ENCODE results near the gene ARAP3. TPM values are rescaled to one million over a fixed set of nuclear protein-coding genes. Genes with fewer than 3 reads are reported as not detected.
A peak's percentile ranks its signal among the peaks of the same experiment; 100 is the strongest.

Gene ARAP3
- total and polyA plus RNA-seq, 2 donors (not counting 1 experiment from before 2014, with no cell fraction given) = 0.34 to 3.7 TPM

- ChIA-PET POLR2A (no interaction called here), CTCF (interaction anchor here (0.7 to 28.1 kb wide), 6 partner anchors 8 to 51 kb away, joined by 3 to 760 read pairs (median 6); partner anchors contain the start of gene DIAPH1)
- no peak overlapping the region for H3K27ac Mint-ChIP-seq
- Histone ChIP-seq H2AFZ (ENCODE audit: insufficient read depth, low read depth, low read length, poor library complexity, severe bottlenecking) (no peak overlapping the region), H4K20me1 (ENCODE audit: control insufficient read depth, insufficient read depth, low read length, poor library complexity, severe bottlenecking) (peaks cover 6% of the 10 kb centered on the region), H3K4me2 (replicated peaks; ENCODE audit: low read depth, low read length, poor library complexity, severe bottlenecking) (no peak overlapping the region), H3K27me3 (replicated peaks in 1 of 4; ENCODE audit: control extremely low read depth in 1 of 4, control insufficient read depth in 3 of 4, insufficient read depth in 4 of 4, low read length in 3 of 4) (no peaks in the 10 kb centered on the region), H3K9me3 (ENCODE audit: control extremely low read depth in 1 of 3, control insufficient read depth in 2 of 3, insufficient read depth in 1 of 3, low read length in 2 of 3) (no peaks in the 10 kb centered on the region), H3K4me3 (ENCODE audit: control extremely low read depth in 1 of 5, extremely low read depth in 1 of 5, insufficient read depth in 1 of 5, low read depth in 2 of 5, low read length in 4 of 5) (no peak overlapping the region), H3K79me2 (ENCODE audit: control insufficient read depth, insufficient read depth, low read length) (peaks cover 89% of the 10 kb centered on the region), H3K27ac (ENCODE audit: low read length in 2 of 2) (peak overlapping the region in 1 of 2 donors; percentile 84), H3K36me3 (replicated peaks in 1 of 2; ENCODE audit: control extremely low read depth in 1 of 2, control insufficient read depth in 1 of 2, extremely low read depth in 1 of 2, insufficient read depth in 2 of 2, low read length in 1 of 2) (peaks cover 0 to 2% of the 10 kb centered on the region in 2 experiments), H3K4me1 (ENCODE audit: control insufficient read depth in 2 of 2, insufficient read depth in 2 of 2, low read length in 2 of 2) (peaks cover 43 to 70% of the 10 kb centered on the region in 2 donors), H3K9ac (ENCODE audit: low read length) (no peak overlapping the region)
- no peak overlapping the region for H3K4me3 Mint-ChIP-seq
- peaks cover 71% of the 10 kb centered on the region for H3K4me1 Mint-ChIP-seq
- ATAC-seq (ENCODE audit: low read depth) (no peak), DNase-seq (no peak)
- no peaks in the 10 kb centered on the region for H3K27me3 Mint-ChIP-seq
- WGBS (ENCODE audit: insufficient coverage) = no CpG with 5 or more reads among the region's 3 CpGs
- intact Hi-C loops (cut with micrococcal nuclease) = no loop called here
- TF ChIP-seq CTCF (IDR thresholded peaks at IDR 0.05) (no peak), EZH2 (IDR thresholded peaks at IDR 0.05; ENCODE audit: borderline replicate concordance, insufficient read depth, low read depth, low read length, poor library complexity, severe bottlenecking) (no peak)
- no peaks in the 10 kb centered on the region for H3K9me3 Mint-ChIP-seq (ENCODE audit: insufficient read depth)
These were observed 73.0 kb downstream of the ARAP3 start for GRCh38 chr5:141609044-141609443.

- Histone ChIP-seq H3K4me2 (replicated peaks; ENCODE audit: low read depth, low read length, poor library complexity, severe bottlenecking) (peak overlapping the region; percentile 1), H4K20me1 (ENCODE audit: control insufficient read depth, insufficient read depth, low read length, poor library complexity, severe bottlenecking) (peaks cover 6% of the 10 kb centered on the region), H2AFZ (ENCODE audit: insufficient read depth, low read depth, low read length, poor library complexity, severe bottlenecking) (no peak overlapping the region), H3K27ac (ENCODE audit: low read length in 2 of 2) (peak overlapping the region; percentile 33 to 84), H3K9me3 (ENCODE audit: control extremely low read depth in 1 of 3, control insufficient read depth in 2 of 3, insufficient read depth in 1 of 3, low read length in 2 of 3) (no peaks in the 10 kb centered on the region), H3K4me1 (ENCODE audit: control insufficient read depth in 2 of 2, insufficient read depth in 2 of 2, low read length in 2 of 2) (peaks cover 44 to 71% of the 10 kb centered on the region in 2 donors), H3K4me3 (ENCODE audit: control extremely low read depth in 1 of 5, extremely low read depth in 1 of 5, insufficient read depth in 1 of 5, low read depth in 2 of 5, low read length in 4 of 5) (no peak overlapping the region), H3K27me3 (replicated peaks in 1 of 4; ENCODE audit: control extremely low read depth in 1 of 4, control insufficient read depth in 3 of 4, insufficient read depth in 4 of 4, low read length in 3 of 4) (no peaks in the 10 kb centered on the region), H3K79me2 (ENCODE audit: control insufficient read depth, insufficient read depth, low read length) (peaks cover 89% of the 10 kb centered on the region), H3K36me3 (replicated peaks in 1 of 2; ENCODE audit: control extremely low read depth in 1 of 2, control insufficient read depth in 1 of 2, extremely low read depth in 1 of 2, insufficient read depth in 2 of 2, low read length in 1 of 2) (peaks cover 0 to 2% of the 10 kb centered on the region in 2 experiments), H3K9ac (ENCODE audit: low read length) (no peak overlapping the region)
- whole genome bisulfite sequencing (ENCODE audit: insufficient coverage) = no CpG with 5 or more reads among the region's 1 CpG
- CTCF ChIA-PET = interaction anchor here (0.6 to 28.1 kb wide), 9 partner anchors 8 to 51 kb away, joined by 3 to 760 read pairs (median 5); partner anchors contain the start of genes DIAPH1, HDAC3 and RELL2
- Mint-ChIP-seq H3K4me3 (no peak overlapping the region), H3K27ac (peak overlapping the region; percentile 75), H3K9me3 (ENCODE audit: insufficient read depth) (no peaks in the 10 kb centered on the region), H3K27me3 (no peaks in the 10 kb centered on the region), H3K4me1 (peaks cover 72% of the 10 kb centered on the region)
- TF ChIP-seq CTCF (IDR thresholded peaks at IDR 0.05) = no peak
- no peak for TF ChIP-seq EZH2 (IDR thresholded peaks at IDR 0.05; ENCODE audit: borderline replicate concordance, insufficient read depth, low read depth, low read length, poor library complexity, severe bottlenecking)
- intact Hi-C loops (cut with micrococcal nuclease) = no loop called here
- POLR2A ChIA-PET = interaction anchor here (1.3 kb wide), 1 partner anchor 8 kb away, joined by 3 read pairs; no protein-coding TSS in a partner anchor
- DNase-seq (no peak), ATAC-seq (ENCODE audit: low read depth) (no peak)
These were observed 73.5 kb downstream of the ARAP3 start for GRCh38 chr5:141608557-141608956.

Data from B cell (primary cell).